ENCODE data around the gene SAG. TPM values are rescaled to one million over a fixed set of nuclear protein-coding genes. Genes with fewer than 3 reads are reported as not detected.

Gene SAG
- total and polyA plus RNA-seq, 9 of the 15 experiments (the other 6 are each of a cell fraction or from before 2014, with no cell fraction given), result 0.04 to 0.64 (median 0.31) TPM; not detected in 5

DNA sequence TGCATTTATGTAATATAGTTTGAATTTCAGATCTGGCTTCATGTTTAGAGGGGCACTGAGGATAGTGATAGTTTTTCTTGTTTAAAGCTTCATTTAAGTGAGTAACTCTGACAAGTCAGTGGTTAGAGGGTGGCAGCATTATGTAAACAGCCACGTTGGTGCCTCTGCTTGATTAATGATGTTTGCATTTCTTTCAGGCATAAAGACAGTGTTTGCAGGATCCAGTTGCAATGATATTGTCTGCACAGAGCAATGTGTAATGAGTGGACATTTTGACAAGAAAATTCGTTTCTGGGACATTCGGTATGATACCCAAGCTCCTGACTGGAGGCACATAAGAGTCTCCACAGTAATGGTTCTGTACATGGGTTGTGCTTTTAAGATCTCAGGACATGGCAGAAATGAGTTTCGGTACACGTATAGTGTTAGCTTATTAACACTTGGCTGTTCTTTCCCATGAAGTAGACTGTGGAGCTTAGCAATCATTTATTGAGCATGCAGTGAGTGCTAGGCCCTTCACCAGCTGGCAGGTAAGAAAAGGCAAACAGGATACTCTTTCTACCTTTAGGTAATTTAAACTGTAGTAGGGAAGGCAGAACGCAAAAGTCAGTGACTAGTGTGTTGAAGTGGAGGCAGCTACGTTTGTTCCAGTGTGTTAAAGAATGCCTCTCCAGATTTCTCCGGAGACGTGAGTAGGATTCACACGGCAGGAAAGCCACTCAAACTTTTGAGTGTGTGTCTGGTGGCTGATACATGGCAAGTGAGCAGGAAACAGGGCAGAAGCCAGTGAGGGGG is 17.4 kb upstream of the SAG start:
- no peaks in the 10 kb centered on the region for H3K79me2 ChIP-seq (ENCODE audit: control insufficient read depth, insufficient read depth, low read length)
- DNase-seq (ENCODE audit: extremely low read depth in 1 of 4, low spot score in 3 of 4) (no peak), ATAC-seq (no peak), FAIRE-seq (no peak)
- H4K20me1 ChIP-seq (replicated peaks; ENCODE audit: control insufficient read depth, insufficient read depth, low read length), result no peaks in the 10 kb centered on the region; the same call in 1 of the 2 replicates
- 89% methylated on average over 10 of the region's 10 CpGs for WGBS (ENCODE audit: insufficient coverage, low coverage, missing lambda C conversion rate)
- intact Hi-C loops (cut with micrococcal nuclease), result no loop called here
- no peak overlapping the region for H2AFZ ChIP-seq (ENCODE audit: low read depth, low read length)
- H3K9ac ChIP-seq (ENCODE audit: insufficient read depth in 1 of 2, low read depth in 2 of 2, low read length in 2 of 2), result no peak overlapping the region
- no peaks in the 10 kb centered on the region for H3K4me1 ChIP-seq (replicated peaks in 1 of 2; ENCODE audit: control insufficient read depth in 2 of 2, insufficient read depth in 2 of 2, low read length in 2 of 2)
- BruUV-seq (replicated peaks), result no TSS peak
- CTCF ChIA-PET (ENCODE audit: low intra/inter-chr PET ratio), result no interaction called here
- TF ChIP-seq SRSF1 (IDR thresholded peaks at IDR 0.05; ENCODE audit: low read depth, low read length), result no peak
- TF ChIP-seq, protein P1, sequence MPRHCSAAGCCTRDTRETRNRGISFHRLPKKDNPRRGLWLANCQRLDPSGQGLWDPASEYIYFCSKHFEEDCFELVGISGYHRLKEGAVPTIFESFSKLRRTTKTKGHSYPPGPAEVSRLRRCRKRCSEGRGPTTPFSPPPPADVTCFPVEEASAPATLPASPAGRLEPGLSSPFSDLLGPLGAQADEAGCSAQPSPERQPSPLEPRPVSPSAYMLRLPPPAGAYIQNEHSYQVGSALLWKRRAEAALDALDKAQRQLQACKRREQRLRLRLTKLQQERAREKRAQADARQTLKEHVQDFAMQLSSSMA (CRISPR knock-in tag; IDR thresholded peaks at IDR 0.05), result no peak
- no peak for TF ChIP-seq HSF4 (CRISPR knock-in tag; IDR thresholded peaks at IDR 0.05; ENCODE audit: borderline replicate concordance)
- TF ChIP-seq HNRNPUL1 (IDR thresholded peaks at IDR 0.05; ENCODE audit: low read length), result no peak
- TF ChIP-seq GATAD2A (IDR thresholded peaks at IDR 0.05), result no peak
- TF ChIP-seq, protein P2, sequence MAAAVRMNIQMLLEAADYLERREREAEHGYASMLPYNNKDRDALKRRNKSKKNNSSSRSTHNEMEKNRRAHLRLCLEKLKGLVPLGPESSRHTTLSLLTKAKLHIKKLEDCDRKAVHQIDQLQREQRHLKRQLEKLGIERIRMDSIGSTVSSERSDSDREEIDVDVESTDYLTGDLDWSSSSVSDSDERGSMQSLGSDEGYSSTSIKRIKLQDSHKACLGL (CRISPR knock-in tag; IDR thresholded peaks at IDR 0.05; ENCODE audit: borderline replicate concordance, poor library complexity, severe bottlenecking), result no peak
- TF ChIP-seq RBM17 (IDR thresholded peaks at IDR 0.05; ENCODE audit: borderline replicate concordance, low read depth, low read length), result no peak
- TF ChIP-seq TBL1XR1 (IDR thresholded peaks at IDR 0.05; ENCODE audit: low read length in 2 of 2), result no peak
- no peak for TF ChIP-seq ERF (CRISPR knock-in tag; IDR thresholded peaks at IDR 0.05)
- TF ChIP-seq EP300 (IDR thresholded peaks at IDR 0.05; ENCODE audit: low read length), result no peak
- H3K27me3 ChIP-seq (ENCODE audit: control insufficient read depth in 2 of 2, insufficient read depth in 2 of 2, low read length in 2 of 2), result no peaks in the 10 kb centered on the region
- H3K27ac ChIP-seq (ENCODE audit: extremely low read depth, low read depth, low read length), result no peak overlapping the region
- H3K4me3 ChIP-seq, result no peak overlapping the region
- in situ Hi-C loops (cut with MboI), result no loop called here
- H3K9me1 ChIP-seq (ENCODE audit: control insufficient read depth, insufficient read depth, low read length), result no peaks in the 10 kb centered on the region
- no peaks in the 10 kb centered on the region; the same call in 1 of the 2 replicates for H3K9me3 ChIP-seq (replicated peaks; ENCODE audit: control insufficient read depth, insufficient read depth, low read depth, low read length)
- POLR2A ChIA-PET, result interaction anchor here (0.6 kb wide), 1 partner anchor 117 kb away, joined by 3 read pairs; no protein-coding TSS in a partner anchor
- peaks cover 91% of the 10 kb centered on the region for H3K36me3 ChIP-seq (ENCODE audit: control insufficient read depth, insufficient read depth, low read length)
- H3K4me2 ChIP-seq (ENCODE audit: insufficient read depth, low read length), result no peak overlapping the region
